Heart right ventricle (tissue), 16 donors: Measurements from ENCODE around the gene TMEFF2. TPM values are rescaled to one million over a fixed set of nuclear protein-coding genes. Genes with fewer than 3 reads are reported as not detected.

ENCODE experiments used
- ATAC-seq, 8 donors: fragments of 200-7000 bp; cut with Tn5 transposase; one replicate each; pipeline ENCODE4 v1.9.1; 2020; ENCODE audit warnings: mild to moderate bottlenecking in 8 of 8, moderate library complexity in 8 of 8, moderate number of reproducible peaks in 1 of 8
- DNase-seq, 2 donors: peaks; one replicate each; pipeline ENCODE4 v3.0.0-alpha.2; 2020
- H3K27ac ChIP-seq, 10 donors: fragments of 200-600 bp; sonication (generic) in 2 of 10; one replicate each; pipeline versions ENCODE4 v1.5.0 to v1.8.0; 2020 to 2022; ENCODE audit warnings: mild to moderate bottlenecking in 3 of 10
- H3K27me3 ChIP-seq, 7 donors: fragments of 200-600 bp; one replicate each; pipeline ENCODE4 v1.8.0; 2021 to 2022; ENCODE audit warnings: mild to moderate bottlenecking in 2 of 7
- H3K36me3 ChIP-seq, 9 donors: fragments of 200-600 bp; sonication (generic) in 1 of 9; one replicate each; pipeline versions ENCODE4 v1.5.0 to v1.8.0; 2020 to 2022; ENCODE audit warnings: mild to moderate bottlenecking in 2 of 9
- H3K4me1 ChIP-seq, 9 donors: fragments of 200-600 bp; sonication (generic) in 1 of 9; one replicate each; pipeline versions ENCODE4 v1.5.0 to v1.8.0; 2020 to 2022; ENCODE audit warnings: mild to moderate bottlenecking in 4 of 9
- H3K4me3 ChIP-seq, 10 donors: fragments of 200-600 bp; sonication (generic) in 2 of 10; one replicate each; pipeline versions ENCODE4 v1.5.0 to v1.8.0; 2020 to 2022; ENCODE audit warnings: mild to moderate bottlenecking in 7 of 10, moderate library complexity in 2 of 10
- H3K9me3 ChIP-seq, 11 donors: fragments of 200-600 bp in 10 of 11; sonication (generic) in 2 of 11; one replicate each; pipeline versions ENCODE4 v1.5.0 to v1.8.0; 2013 to 2022; ENCODE audit warnings: mild to moderate bottlenecking in 2 of 11, control low read depth in 1 of 11, moderate library complexity in 1 of 11
- WGBS, 2 donors: extraction: QIAGEN DNeasy Blood & Tissue Kit; methylation state at CpG; one replicate each; pipeline ENCODE4 v1.1.7; 2013; ENCODE audit warnings: inconsistent platforms in 1 of 2; 5-methylcytosine and 5-hydroxymethylcytosine counted together
- intact Hi-C, 10 donors: fragments of 100-400 bp; cut with DNase I; formaldehyde crosslinking; loops; one replicate each; pipeline versions ENCODE4 v1.11.1 to v1.14.2; 2022
- polyA plus RNA-seq, 2 donors: library from polyadenylated mRNA; stranded (reverse); fragments of 200-250 nt; gene quantifications; one replicate each; pipeline ENCODE4 v1.2.3, GENCODE V29; 2013
- total RNA-seq, 10 donors: library from RNA; stranded (reverse); fragmentation: NEBNext Ultra II Directional in 3 of 10; extraction: Animal tissue kit (Norgen Biotek cat#: 25700) in 3 of 10; gene quantifications; one replicate each; pipeline versions ENCODE4 v1.2.1 to v1.2.4, GENCODE V29; 2021 to 2023
- TF ChIP-seq, protein P1 (sequence below), 9 donors: fragments of 200-600 bp; sonication (generic) in 2 of 9; IDR thresholded peaks; one replicate each; pipeline versions ENCODE4 v1.5.0 to v1.8.0; 2021 to 2022; ENCODE audit warnings: antibody characterized with exemption in 9 of 9, mild to moderate bottlenecking in 5 of 9, moderate library complexity in 1 of 9
- donor health status: Arrhythmogenic right ventricular cardiomyopathy.
- donor health status: ischemic (EF 13 %, LVEDD 7.1; RV severe dilation, severe dysfunction).
- donor health status: healthy with polysubstance abuse.
- donor health status: DM: no; HTN: yes; CAD: no.
- donor health status: DM: no; HTN: no; CAD: no.
- donor health status: ischemic (EF 25% LVEDD 6.9; RV normal size, moderate dysfunction).
- donor health status: ischemic (EF 25% LVEDD 5.7; RV mildly dilated, moderate dysfunction).
- donor health status: healthy.
- donor health status: DM: yes; HTN: yes; CAD: no.
- donor health status: Ischemic cardiomyopathy.
- donor health status: ischemic (EF 35%, LVEDD 5.7; RV mildly dilated, moderate dysfunction).
- donor health status: nonischemic (EF 11% LVEDD 7.7; RV severe dilation, severe dysfunction).
- donor health status: DM: yes; HTN: yes; CAD: no.
- donor health status: PGD.
- donor health status: ischemic (EF 29% LVEDD 5.4; RV normal size, mild dysfunction).
- donor health status: nonischemic (EF 23%, LVEDD 6.1; RV moderate dilation, normal function).

Gene TMEFF2
- total and polyA plus RNA-seq, 12 donors: 0.09 to 0.41 (median 0.17) TPM; not detected in 8

DNA sequence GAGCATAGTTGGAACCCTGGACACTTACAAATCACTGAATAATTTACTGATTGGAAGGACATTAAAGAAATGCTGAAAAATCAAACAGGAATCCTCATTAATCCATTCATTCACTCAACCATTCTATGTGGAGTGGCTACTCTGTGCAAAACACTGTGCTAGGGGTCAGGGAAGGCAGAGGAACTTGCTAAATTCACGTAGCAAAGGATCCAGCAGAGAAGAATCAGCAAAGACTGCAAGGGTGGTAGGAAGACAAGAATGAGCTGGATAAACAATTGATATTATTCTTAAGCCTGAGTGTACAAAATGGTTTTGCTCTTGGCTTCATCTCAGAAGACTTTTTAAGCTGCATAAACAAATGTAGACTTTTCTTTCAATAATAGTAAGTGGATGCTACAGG lies 183.5 kb downstream of the TMEFF2 start:
- intact Hi-C loops: no loop called here
- H3K27me3 ChIP-seq: no peaks in the 10 kb centered on the region
- ATAC-seq (no peak), DNase-seq (no peak)
- H3K36me3 ChIP-seq: no peaks in the 10 kb centered on the region
- TF ChIP-seq, protein P1, sequence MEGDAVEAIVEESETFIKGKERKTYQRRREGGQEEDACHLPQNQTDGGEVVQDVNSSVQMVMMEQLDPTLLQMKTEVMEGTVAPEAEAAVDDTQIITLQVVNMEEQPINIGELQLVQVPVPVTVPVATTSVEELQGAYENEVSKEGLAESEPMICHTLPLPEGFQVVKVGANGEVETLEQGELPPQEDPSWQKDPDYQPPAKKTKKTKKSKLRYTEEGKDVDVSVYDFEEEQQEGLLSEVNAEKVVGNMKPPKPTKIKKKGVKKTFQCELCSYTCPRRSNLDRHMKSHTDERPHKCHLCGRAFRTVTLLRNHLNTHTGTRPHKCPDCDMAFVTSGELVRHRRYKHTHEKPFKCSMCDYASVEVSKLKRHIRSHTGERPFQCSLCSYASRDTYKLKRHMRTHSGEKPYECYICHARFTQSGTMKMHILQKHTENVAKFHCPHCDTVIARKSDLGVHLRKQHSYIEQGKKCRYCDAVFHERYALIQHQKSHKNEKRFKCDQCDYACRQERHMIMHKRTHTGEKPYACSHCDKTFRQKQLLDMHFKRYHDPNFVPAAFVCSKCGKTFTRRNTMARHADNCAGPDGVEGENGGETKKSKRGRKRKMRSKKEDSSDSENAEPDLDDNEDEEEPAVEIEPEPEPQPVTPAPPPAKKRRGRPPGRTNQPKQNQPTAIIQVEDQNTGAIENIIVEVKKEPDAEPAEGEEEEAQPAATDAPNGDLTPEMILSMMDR (IDR thresholded peaks at IDR 0.05): no peak
- no peak overlapping the region for H3K4me3 ChIP-seq
- no peaks in the 10 kb centered on the region for H3K9me3 ChIP-seq
- WGBS, 2 donors: 77% methylated on average over 1 of the region's 1 CpG
- H3K27ac ChIP-seq: no peak overlapping the region
- H3K4me1 ChIP-seq: peaks cover 0 to 26% (median 7%) of the 10 kb centered on the region in 9 donors

DNA sequence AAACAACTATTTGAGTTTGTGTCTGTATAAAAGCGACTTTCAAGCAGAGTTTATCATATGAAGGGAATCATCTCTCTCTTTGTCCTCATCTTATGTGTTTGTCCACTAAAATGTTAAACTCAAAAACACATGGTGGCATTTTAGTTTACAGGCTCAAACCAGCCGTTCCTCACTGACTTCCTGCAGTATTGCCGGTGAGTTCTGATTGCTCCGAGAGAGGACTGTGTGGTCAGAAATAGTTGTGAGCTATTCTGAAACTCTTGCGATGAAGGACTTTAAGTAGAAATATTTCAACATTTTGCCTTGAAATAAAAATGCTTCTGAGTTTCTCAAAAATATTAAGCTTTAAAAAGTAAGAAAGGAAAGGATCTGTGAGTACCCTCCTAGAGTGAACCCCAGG lies 184.7 kb downstream of the TMEFF2 start:
- intact Hi-C loops: no loop called here
- Histone ChIP-seq H3K9me3 (no peaks in the 10 kb centered on the region), H3K4me3 (no peak overlapping the region), H3K27ac (no peak overlapping the region), H3K27me3 (no peaks in the 10 kb centered on the region), H3K36me3 (no peaks in the 10 kb centered on the region), H3K4me1 (peaks cover 0 to 30% (median 7%) of the 10 kb centered on the region in 9 donors)
- TF ChIP-seq, protein P1 (IDR thresholded peaks at IDR 0.05): no peak
- ATAC-seq (no peak), DNase-seq (no peak)
- WGBS, 2 donors: 45 to 56% methylated on average over 5 of the region's 5 CpGs

DNA sequence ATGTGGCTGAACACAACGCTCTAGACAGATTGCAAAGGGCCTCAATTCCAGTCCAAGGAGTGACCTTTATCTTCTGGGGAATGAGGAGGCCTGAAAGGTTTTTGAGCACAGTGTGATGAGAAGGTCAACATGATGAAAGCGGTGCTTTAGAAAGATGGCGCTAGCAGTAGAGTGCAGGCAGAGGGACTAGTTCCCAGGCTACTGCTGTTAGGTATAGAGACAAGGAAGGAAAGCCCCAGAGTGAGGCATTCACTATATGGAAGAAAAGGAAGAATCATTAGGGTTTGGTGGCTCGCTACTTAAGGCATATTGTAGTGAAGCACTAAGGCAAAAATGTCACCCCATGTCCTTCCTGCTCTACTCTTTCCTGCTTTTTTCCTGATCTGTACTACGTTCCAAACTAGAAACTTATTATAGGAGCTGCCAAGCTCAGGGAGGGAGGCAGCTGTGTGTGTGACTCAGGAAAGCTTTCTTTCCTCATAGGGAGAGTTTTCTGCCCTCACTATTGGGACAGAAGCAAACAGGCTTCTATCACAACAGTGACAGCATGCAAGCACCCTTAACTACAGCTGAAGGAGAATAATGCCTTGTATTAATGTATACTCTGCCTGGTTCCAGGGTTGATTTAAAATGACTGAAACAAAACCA lies 187.0 kb downstream of the TMEFF2 start:
- WGBS, 2 donors: 77% methylated on average over 5 of the region's 5 CpGs
- DNase-seq (no peak), ATAC-seq (peak in 7 of 8 donors; percentile 13 to 79 (median 62))
- H3K9me3 ChIP-seq: no peaks in the 10 kb centered on the region
- peaks cover 0 to 40% (median 13%) of the 10 kb centered on the region in 9 donors for H3K4me1 ChIP-seq
- no peaks in the 10 kb centered on the region for H3K27me3 ChIP-seq
- TF ChIP-seq, protein P1 (IDR thresholded peaks at IDR 0.05): no peak
- H3K27ac ChIP-seq: peak overlapping the region in 4 of 10 donors; percentile 5 to 53 (median 12)
- H3K4me3 ChIP-seq: no peak overlapping the region
- no peaks in the 10 kb centered on the region for H3K36me3 ChIP-seq
- intact Hi-C loops: no loop called here

GRCh38 chr2:192005211-192005610 lies 189.5 kb downstream of the TMEFF2 start:
- 93 to 95% methylated on average over 3 of the region's 3 CpGs for WGBS, 2 donors
- H3K9me3 ChIP-seq: no peaks in the 10 kb centered on the region

More at GRCh38 chr2:192005211-192005610, 189.5 kb downstream of the TMEFF2 start:
- H3K27me3 ChIP-seq: no peaks in the 10 kb centered on the region
- H3K27ac ChIP-seq: no peak overlapping the region
- ATAC-seq (no peak), DNase-seq (no peak)
- no peaks in the 10 kb centered on the region for H3K36me3 ChIP-seq
- no peak overlapping the region for H3K4me3 ChIP-seq
- peaks cover 0 to 36% (median 13%) of the 10 kb centered on the region in 9 donors for H3K4me1 ChIP-seq
- TF ChIP-seq, protein P1 (IDR thresholded peaks at IDR 0.05): no peak
- intact Hi-C loops: no loop called here
